ENCODE measurements around the gene HTRA1.

HTRA1 gene

DNA sequence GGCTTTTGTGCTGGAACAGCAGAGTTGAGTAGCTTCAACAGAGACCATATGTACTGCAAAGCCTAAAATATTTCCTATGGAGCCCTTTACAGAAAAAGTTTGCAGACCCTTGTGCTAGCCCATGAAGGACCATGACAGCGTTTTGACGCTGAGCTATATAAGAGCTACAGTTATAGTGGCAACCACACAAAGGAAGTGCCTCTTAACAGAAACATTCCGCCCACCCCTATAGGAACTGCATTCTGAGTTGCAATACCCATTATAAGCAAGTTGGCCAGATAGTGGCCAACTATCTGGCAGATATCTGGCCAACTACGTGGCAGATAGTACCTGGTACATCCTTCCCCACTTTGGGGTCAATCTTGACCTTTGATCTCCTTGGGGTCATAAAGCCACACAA lies 51.7 kb downstream of the HTRA1 start:
- WGBS, 2 donors (ENCODE audit: extremely low coverage in 2 of 2, insufficient read length in 2 of 2, insufficient replicate concordance in 1 of 2), result no CpG with 5 or more reads among the region's 4 CpGs
- no peak overlapping the region for H3K18ac ChIP-seq (ENCODE audit: low read length)

DNA sequence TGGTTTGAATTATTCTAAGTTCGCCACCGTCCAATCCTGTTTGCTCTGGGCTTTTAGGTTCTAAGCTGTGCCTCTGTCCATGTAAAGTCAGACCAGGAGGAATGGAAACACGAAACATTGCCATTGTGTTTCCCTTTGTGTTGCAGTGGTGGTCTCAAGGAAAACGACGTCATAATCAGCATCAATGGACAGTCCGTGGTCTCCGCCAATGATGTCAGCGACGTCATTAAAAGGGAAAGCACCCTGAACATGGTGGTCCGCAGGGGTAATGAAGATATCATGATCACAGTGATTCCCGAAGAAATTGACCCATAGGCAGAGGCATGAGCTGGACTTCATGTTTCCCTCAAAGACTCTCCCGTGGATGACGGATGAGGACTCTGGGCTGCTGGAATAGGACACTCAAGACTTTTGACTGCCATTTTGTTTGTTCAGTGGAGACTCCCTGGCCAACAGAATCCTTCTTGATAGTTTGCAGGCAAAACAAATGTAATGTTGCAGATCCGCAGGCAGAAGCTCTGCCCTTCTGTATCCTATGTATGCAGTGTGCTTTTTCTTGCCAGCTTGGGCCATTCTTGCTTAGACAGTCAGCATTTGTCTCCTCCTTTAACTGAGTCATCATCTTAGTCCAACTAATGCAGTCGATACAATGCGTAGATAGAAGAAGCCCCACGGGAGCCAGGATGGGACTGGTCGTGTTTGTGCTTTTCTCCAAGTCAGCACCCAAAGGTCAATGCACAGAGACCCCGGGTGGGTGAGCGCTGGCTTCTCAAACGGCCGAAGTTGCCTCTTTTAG lies 52.9 kb downstream of the HTRA1 start:
- no peak overlapping the region for H3K4me2 ChIP-seq (ENCODE audit: insufficient read depth, low read length, poor library complexity, severe bottlenecking)
- no peak overlapping the region for H2BK120ac ChIP-seq (ENCODE audit: low read depth, low read length)
- H3K14ac ChIP-seq (ENCODE audit: low read length), result no peak overlapping the region
- no peaks in the 10 kb centered on the region for H3K79me1 ChIP-seq (ENCODE audit: low read depth, low read length)
- H2AFZ ChIP-seq (ENCODE audit: low read length), result no peak overlapping the region
- H2BK15ac ChIP-seq (ENCODE audit: low read length), result no peak overlapping the region
- no peak overlapping the region for H2AK5ac ChIP-seq (ENCODE audit: low read depth, low read length)
- peaks cover 0 to 5% of the 10 kb centered on the region in 2 donors for H3K36me3 ChIP-seq (replicated peaks in 1 of 2; ENCODE audit: control insufficient read depth in 2 of 2, insufficient read depth in 2 of 2, low read length in 2 of 2)
- H2BK5ac ChIP-seq (ENCODE audit: low read length), result no peak overlapping the region
- no peak overlapping the region for H3K27ac ChIP-seq (replicated peaks; ENCODE audit: low read length)
- no peak overlapping the region for H3K4ac ChIP-seq (ENCODE audit: low read length)
- H3K4me3 ChIP-seq (ENCODE audit: low read length in 2 of 2), result no peak overlapping the region
- peaks cover 0 to 8% of the 10 kb centered on the region in 2 donors for H3K4me1 ChIP-seq (ENCODE audit: control insufficient read depth in 2 of 2, insufficient read depth in 1 of 2, low read depth in 1 of 2, low read length in 2 of 2)
- H4K91ac ChIP-seq (ENCODE audit: low read depth, low read length, poor library complexity), result no peak overlapping the region
- no peak for DNase-seq (ENCODE audit: low spot score)
- no peak overlapping the region for H3K9ac ChIP-seq (ENCODE audit: low read depth, low read length, poor library complexity)
- H3K9me3 ChIP-seq (replicated peaks in 1 of 2; ENCODE audit: control insufficient read depth in 2 of 2, insufficient read depth in 1 of 2, low read depth in 1 of 2, low read length in 2 of 2), result no peaks in the 10 kb centered on the region
- H3K23ac ChIP-seq (ENCODE audit: low read depth, low read length, poor library complexity), result no peak overlapping the region
- H4K8ac ChIP-seq (ENCODE audit: low read depth, low read length), result no peak overlapping the region
- no peak overlapping the region for H3K18ac ChIP-seq (ENCODE audit: low read length)
- WGBS, 2 donors (ENCODE audit: extremely low coverage in 2 of 2, insufficient read length in 2 of 2, insufficient replicate concordance in 1 of 2), result no CpG with 5 or more reads among the region's 22 CpGs
- no peaks in the 10 kb centered on the region for H3K27me3 ChIP-seq (ENCODE audit: control insufficient read depth in 3 of 3, insufficient read depth in 3 of 3, low read depth in 1 of 3, low read length in 3 of 3)
- no peak overlapping the region for H2BK12ac ChIP-seq (ENCODE audit: low read length)

More for the DNA sequence above, 51.7 kb downstream of the HTRA1 start:
- no peak overlapping the region for H3K14ac ChIP-seq (ENCODE audit: low read length)
- DNase-seq (ENCODE audit: low spot score), result no peak
- no peak overlapping the region for H2BK120ac ChIP-seq (ENCODE audit: low read depth, low read length)
- H3K4me2 ChIP-seq (ENCODE audit: insufficient read depth, low read length, poor library complexity, severe bottlenecking), result no peak overlapping the region
- H4K91ac ChIP-seq (ENCODE audit: low read depth, low read length, poor library complexity), result no peak overlapping the region
- H3K27ac ChIP-seq (replicated peaks; ENCODE audit: low read length), result no peak overlapping the region
- H2BK12ac ChIP-seq (ENCODE audit: low read length), result no peak overlapping the region
- no peak overlapping the region for H3K9ac ChIP-seq (ENCODE audit: low read depth, low read length, poor library complexity)
- no peak overlapping the region for H2AFZ ChIP-seq (ENCODE audit: low read length)
- no peak overlapping the region for H2AK5ac ChIP-seq (ENCODE audit: low read depth, low read length)
- H3K27me3 ChIP-seq (ENCODE audit: control insufficient read depth in 3 of 3, insufficient read depth in 3 of 3, low read depth in 1 of 3, low read length in 3 of 3), result no peaks in the 10 kb centered on the region
- H3K36me3 ChIP-seq (replicated peaks in 1 of 2; ENCODE audit: control insufficient read depth in 2 of 2, insufficient read depth in 2 of 2, low read length in 2 of 2), result peaks cover 0 to 5% of the 10 kb centered on the region in 2 donors
- no peak overlapping the region for H2BK5ac ChIP-seq (ENCODE audit: low read length)
- no peak overlapping the region for H3K4ac ChIP-seq (ENCODE audit: low read length)
- no peak overlapping the region for H3K23ac ChIP-seq (ENCODE audit: low read depth, low read length, poor library complexity)
- H3K4me3 ChIP-seq (ENCODE audit: low read length in 2 of 2), result no peak overlapping the region
- no peaks in the 10 kb centered on the region for H3K9me3 ChIP-seq (replicated peaks in 1 of 2; ENCODE audit: control insufficient read depth in 2 of 2, insufficient read depth in 1 of 2, low read depth in 1 of 2, low read length in 2 of 2)
- no peak overlapping the region for H2BK15ac ChIP-seq (ENCODE audit: low read length)
- no peak overlapping the region for H4K8ac ChIP-seq (ENCODE audit: low read depth, low read length)
- H3K4me1 ChIP-seq (ENCODE audit: control insufficient read depth in 2 of 2, insufficient read depth in 1 of 2, low read depth in 1 of 2, low read length in 2 of 2), result peaks cover 0 to 5% of the 10 kb centered on the region in 2 donors
- no peaks in the 10 kb centered on the region for H3K79me1 ChIP-seq (ENCODE audit: low read depth, low read length)

GRCh38 chr10:122515022-122515424 lies 53.7 kb downstream of the HTRA1 start:
- H2BK5ac ChIP-seq (ENCODE audit: low read length), result no peak overlapping the region
- H3K9me3 ChIP-seq (replicated peaks in 1 of 2; ENCODE audit: control insufficient read depth in 2 of 2, insufficient read depth in 1 of 2, low read depth in 1 of 2, low read length in 2 of 2), result no peaks in the 10 kb centered on the region
- no peak overlapping the region for H3K4me2 ChIP-seq (ENCODE audit: insufficient read depth, low read length, poor library complexity, severe bottlenecking)
- H4K91ac ChIP-seq (ENCODE audit: low read depth, low read length, poor library complexity), result no peak overlapping the region
- no peak overlapping the region for H2AK5ac ChIP-seq (ENCODE audit: low read depth, low read length)
- no peaks in the 10 kb centered on the region for H3K27me3 ChIP-seq (ENCODE audit: control insufficient read depth in 3 of 3, insufficient read depth in 3 of 3, low read depth in 1 of 3, low read length in 3 of 3)
- no peak overlapping the region for H2BK120ac ChIP-seq (ENCODE audit: low read depth, low read length)
- peaks cover 0 to 5% of the 10 kb centered on the region in 2 donors for H3K36me3 ChIP-seq (replicated peaks in 1 of 2; ENCODE audit: control insufficient read depth in 2 of 2, insufficient read depth in 2 of 2, low read length in 2 of 2)
- H3K4ac ChIP-seq (ENCODE audit: low read length), result no peak overlapping the region
- no peak overlapping the region for H2BK15ac ChIP-seq (ENCODE audit: low read length)
- H3K9ac ChIP-seq (ENCODE audit: low read depth, low read length, poor library complexity), result no peak overlapping the region
- H3K14ac ChIP-seq (ENCODE audit: low read length), result no peak overlapping the region
- no peak overlapping the region for H3K27ac ChIP-seq (replicated peaks; ENCODE audit: low read length)
- no peak overlapping the region for H3K18ac ChIP-seq (ENCODE audit: low read length)
- H2AFZ ChIP-seq (ENCODE audit: low read length), result no peak overlapping the region
- peaks cover 0 to 9% of the 10 kb centered on the region in 2 donors for H3K4me1 ChIP-seq (ENCODE audit: control insufficient read depth in 2 of 2, insufficient read depth in 1 of 2, low read depth in 1 of 2, low read length in 2 of 2)
- H3K4me3 ChIP-seq (ENCODE audit: low read length in 2 of 2), result no peak overlapping the region
- no peak overlapping the region for H4K8ac ChIP-seq (ENCODE audit: low read depth, low read length)
- no peak for DNase-seq (ENCODE audit: low spot score)
- no peak overlapping the region for H2BK12ac ChIP-seq (ENCODE audit: low read length)
- no peak overlapping the region for H3K23ac ChIP-seq (ENCODE audit: low read depth, low read length, poor library complexity)
- H3K79me1 ChIP-seq (ENCODE audit: low read depth, low read length), result no peaks in the 10 kb centered on the region
- no CpG with 5 or more reads among the region's 5 CpGs for WGBS, 2 donors (ENCODE audit: extremely low coverage in 2 of 2, insufficient read length in 2 of 2, insufficient replicate concordance in 1 of 2)

GRCh38 chr10:122515588-122516231 lies 54.4 kb downstream of the HTRA1 start:
- Histone ChIP-seq H2BK15ac (ENCODE audit: low read length) (no peak overlapping the region), H2AFZ (ENCODE audit: low read length) (no peak overlapping the region), H3K4ac (ENCODE audit: low read length) (no peak overlapping the region), H3K4me2 (ENCODE audit: insufficient read depth, low read length, poor library complexity, severe bottlenecking) (no peak overlapping the region), H3K27ac (replicated peaks; ENCODE audit: low read length) (no peak overlapping the region), H3K18ac (ENCODE audit: low read length) (no peak overlapping the region), H4K91ac (ENCODE audit: low read depth, low read length, poor library complexity) (no peak overlapping the region), H2AK5ac (ENCODE audit: low read depth, low read length) (no peak overlapping the region), H3K27me3 (ENCODE audit: control insufficient read depth in 3 of 3, insufficient read depth in 3 of 3, low read depth in 1 of 3, low read length in 3 of 3) (no peaks in the 10 kb centered on the region), H2BK12ac (ENCODE audit: low read length) (no peak overlapping the region), H3K14ac (ENCODE audit: low read length) (peak overlapping the region; percentile 40), H3K9ac (ENCODE audit: low read depth, low read length, poor library complexity) (no peak overlapping the region), H3K9me3 (replicated peaks in 1 of 2; ENCODE audit: control insufficient read depth in 2 of 2, insufficient read depth in 1 of 2, low read depth in 1 of 2, low read length in 2 of 2) (no peaks in the 10 kb centered on the region), H3K4me1 (ENCODE audit: control insufficient read depth in 2 of 2, insufficient read depth in 1 of 2, low read depth in 1 of 2, low read length in 2 of 2) (peaks cover 0 to 4% of the 10 kb centered on the region in 2 donors), H2BK5ac (ENCODE audit: low read length) (no peak overlapping the region), H2BK120ac (ENCODE audit: low read depth, low read length) (no peak overlapping the region), H3K4me3 (ENCODE audit: low read length in 2 of 2) (no peak overlapping the region), H4K8ac (ENCODE audit: low read depth, low read length) (no peak overlapping the region), H3K23ac (ENCODE audit: low read depth, low read length, poor library complexity) (no peak overlapping the region), H3K36me3 (replicated peaks in 1 of 2; ENCODE audit: control insufficient read depth in 2 of 2, insufficient read depth in 2 of 2, low read length in 2 of 2) (peaks cover 0 to 5% of the 10 kb centered on the region in 2 donors), H3K79me1 (ENCODE audit: low read depth, low read length) (no peaks in the 10 kb centered on the region)
- no CpG with 5 or more reads among the region's 16 CpGs for WGBS, 2 donors (ENCODE audit: extremely low coverage in 2 of 2, insufficient read length in 2 of 2, insufficient replicate concordance in 1 of 2)
- no peak for DNase-seq (ENCODE audit: low spot score)
